Stomach (tissue), 9 donors: Measurements from ENCODE around the gene AKAP12. TPM values are rescaled to one million over a fixed set of nuclear protein-coding genes. Genes with fewer than 3 reads are reported as not detected.
A peak's percentile ranks its signal among the peaks of the same experiment; 100 is the strongest.

ENCODE experiments used
- DNase-seq, 2 donors: peaks; one replicate each; pipeline versions ENCODE4 v3.0.0 to v3.0.0-alpha.2; 2013 to 2019
- H3K27ac ChIP-seq, 5 donors: fragments of 200-600 bp in 4 of 5; sonication (generic) in 4 of 5; one replicate each; pipeline ENCODE4 v1.5.1; 2013 to 2019; ENCODE audit warnings: mild to moderate bottlenecking in 1 of 5, moderate library complexity in 1 of 5
- H3K27me3 ChIP-seq, 3 donors: fragments of 200-600 bp; sonication (generic); one replicate each; pipeline ENCODE4 v1.5.1; 2017 to 2019; ENCODE audit warnings: mixed run types in 1 of 3
- H3K36me3 ChIP-seq, 4 donors: fragments of 200-600 bp; sonication (generic); 1 replicate in 3 of 4; 2 replicates in 1 of 4; pipeline ENCODE4 v1.5.1; 2016 to 2019
- H3K4me1 ChIP-seq, 4 donors: fragments of 200-600 bp; sonication (generic); one replicate each; pipeline ENCODE4 v1.5.1; 2016 to 2019
- H3K4me3 ChIP-seq, 4 donors: fragments of 200-600 bp; sonication (generic) in 3 of 4; one replicate each; pipeline ENCODE4 v1.5.1; 2016 to 2019; ENCODE audit warnings: mild to moderate bottlenecking in 1 of 4
- H3K9me3 ChIP-seq, 4 donors: fragments of 200-600 bp; sonication (generic); one replicate each; pipeline ENCODE4 v1.5.1; 2016 to 2019
- EP300 ChIP-seq: sonication (generic); formaldehyde crosslinking; IDR thresholded peaks from one replicate; pipeline ENCODE4 v1.6.1; 2017; ENCODE audit warnings: antibody characterized with exemption
- POLR2A ChIP-seq, 4 donors: fragments of 450-650 bp; IDR thresholded peaks; one replicate each; pipeline ENCODE4 v1.6.1; 2016; ENCODE audit warnings: antibody characterized with exemption in 4 of 4, control low read depth in 2 of 4, mild to moderate bottlenecking in 1 of 4, moderate library complexity in 1 of 4
- POLR2AphosphoS5 ChIP-seq, 3 donors: sonication (generic); formaldehyde crosslinking; IDR thresholded peaks; one replicate each; pipeline ENCODE4 v1.6.1; 2016; ENCODE audit warnings: antibody characterized with exemption in 3 of 3
- WGBS, 5 donors: extraction: QIAGEN DNeasy Blood & Tissue Kit in 3 of 5; methylation state at CpG; one replicate each; pipeline versions ENCODE4 v1.1.5 to v1.1.7; 2013 to 2018; 5-methylcytosine and 5-hydroxymethylcytosine counted together
- intact Hi-C: fragments of 100-400 bp; cut with DNase I; formaldehyde crosslinking; loops from one replicate; pipeline ENCODE4 v1.15.1; 2023; ENCODE audit warnings: low total_unique reads
- polyA plus RNA-seq, 3 donors: library from polyadenylated mRNA; stranded (reverse); fragments of 200-250 nt; gene quantifications; one replicate each; pipeline ENCODE4 v1.2.3, GENCODE V29; 2013
- total RNA-seq, 5 donors: library from RNA; depleted of rRNA; stranded (reverse); fragments of >200 nt; gene quantifications; one replicate each; pipeline versions ENCODE4 v1.1.0 to v1.2.3, GENCODE V29; 2014 to 2016
- TF ChIP-seq, protein P1 (sequence below), 7 experiments: fragments of 450-650 bp in 4 of 7; fragments of 200-600 bp in 3 of 7; sonication (generic) in 3 of 7; IDR thresholded peaks; one replicate each; pipeline ENCODE4 v1.5.1; 2016 to 2019; ENCODE audit warnings: antibody characterized with exemption in 7 of 7, control low read depth in 2 of 7, mild to moderate bottlenecking in 1 of 7
- donor health status: healthy with polysubstance abuse.
- donor health status: Bipolar disorder and iron deficiency.
- donor health status: healthy.

AKAP12 gene
- total and polyA plus RNA-seq, 8 donors = 4.2 to 110 (median 35.0) TPM

DNA sequence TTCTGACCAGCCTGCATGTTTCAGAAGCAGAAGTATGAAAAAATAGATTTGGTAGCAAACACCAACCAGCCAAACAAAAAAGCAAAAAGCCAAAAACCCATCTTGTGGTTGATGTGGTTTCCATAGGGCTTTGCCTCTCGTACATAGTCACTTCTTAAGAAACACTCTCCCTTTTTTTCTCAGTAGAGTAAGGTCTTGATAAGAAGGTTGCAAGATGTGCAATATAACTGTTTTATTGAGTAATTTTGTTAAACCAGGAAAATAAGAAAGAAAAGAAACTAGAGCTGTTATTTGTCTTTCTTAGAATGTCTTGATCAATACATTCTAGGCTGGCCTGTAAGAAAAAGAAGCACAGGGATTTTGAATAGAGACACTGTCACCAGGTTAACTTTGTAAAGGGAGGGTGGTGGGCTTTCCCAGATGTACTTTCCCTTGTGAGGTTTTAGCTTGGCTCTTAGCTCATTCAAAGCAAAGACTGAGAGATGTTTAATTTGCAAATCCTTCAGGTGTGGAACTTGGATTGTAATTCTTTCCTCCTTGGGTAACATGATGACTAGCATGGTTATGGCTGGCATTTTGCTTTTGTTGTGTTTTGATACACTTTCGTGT lies 49.7 kb downstream of the AKAP12 start:
- H3K36me3 ChIP-seq = no peaks in the 10 kb centered on the region
- DNase-seq = no peak
- H3K4me3 ChIP-seq = no peak overlapping the region
- WGBS, 5 donors = 75 to 91% (median 86%) methylated on average over 2 of the region's 2 CpGs
- H3K27me3 ChIP-seq = peaks cover 0 to 5% (median 0%) of the 10 kb centered on the region in 3 donors
- H3K4me1 ChIP-seq = peaks cover 0 to 57% (median 28%) of the 10 kb centered on the region in 4 donors
- no peaks in the 10 kb centered on the region for H3K9me3 ChIP-seq
- intact Hi-C loops = no loop called here
- TF ChIP-seq, protein P1, sequence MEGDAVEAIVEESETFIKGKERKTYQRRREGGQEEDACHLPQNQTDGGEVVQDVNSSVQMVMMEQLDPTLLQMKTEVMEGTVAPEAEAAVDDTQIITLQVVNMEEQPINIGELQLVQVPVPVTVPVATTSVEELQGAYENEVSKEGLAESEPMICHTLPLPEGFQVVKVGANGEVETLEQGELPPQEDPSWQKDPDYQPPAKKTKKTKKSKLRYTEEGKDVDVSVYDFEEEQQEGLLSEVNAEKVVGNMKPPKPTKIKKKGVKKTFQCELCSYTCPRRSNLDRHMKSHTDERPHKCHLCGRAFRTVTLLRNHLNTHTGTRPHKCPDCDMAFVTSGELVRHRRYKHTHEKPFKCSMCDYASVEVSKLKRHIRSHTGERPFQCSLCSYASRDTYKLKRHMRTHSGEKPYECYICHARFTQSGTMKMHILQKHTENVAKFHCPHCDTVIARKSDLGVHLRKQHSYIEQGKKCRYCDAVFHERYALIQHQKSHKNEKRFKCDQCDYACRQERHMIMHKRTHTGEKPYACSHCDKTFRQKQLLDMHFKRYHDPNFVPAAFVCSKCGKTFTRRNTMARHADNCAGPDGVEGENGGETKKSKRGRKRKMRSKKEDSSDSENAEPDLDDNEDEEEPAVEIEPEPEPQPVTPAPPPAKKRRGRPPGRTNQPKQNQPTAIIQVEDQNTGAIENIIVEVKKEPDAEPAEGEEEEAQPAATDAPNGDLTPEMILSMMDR (IDR thresholded peaks at IDR 0.05) = no peak
- TF ChIP-seq POLR2A (IDR thresholded peaks at IDR 0.05) = no peak
- TF ChIP-seq EP300 = no peak
- TF ChIP-seq POLR2AphosphoS5 (IDR thresholded peaks at IDR 0.05) = no peak
- peak overlapping the region in 2 of 5 donors; percentile 63 to 91 for H3K27ac ChIP-seq

DNA sequence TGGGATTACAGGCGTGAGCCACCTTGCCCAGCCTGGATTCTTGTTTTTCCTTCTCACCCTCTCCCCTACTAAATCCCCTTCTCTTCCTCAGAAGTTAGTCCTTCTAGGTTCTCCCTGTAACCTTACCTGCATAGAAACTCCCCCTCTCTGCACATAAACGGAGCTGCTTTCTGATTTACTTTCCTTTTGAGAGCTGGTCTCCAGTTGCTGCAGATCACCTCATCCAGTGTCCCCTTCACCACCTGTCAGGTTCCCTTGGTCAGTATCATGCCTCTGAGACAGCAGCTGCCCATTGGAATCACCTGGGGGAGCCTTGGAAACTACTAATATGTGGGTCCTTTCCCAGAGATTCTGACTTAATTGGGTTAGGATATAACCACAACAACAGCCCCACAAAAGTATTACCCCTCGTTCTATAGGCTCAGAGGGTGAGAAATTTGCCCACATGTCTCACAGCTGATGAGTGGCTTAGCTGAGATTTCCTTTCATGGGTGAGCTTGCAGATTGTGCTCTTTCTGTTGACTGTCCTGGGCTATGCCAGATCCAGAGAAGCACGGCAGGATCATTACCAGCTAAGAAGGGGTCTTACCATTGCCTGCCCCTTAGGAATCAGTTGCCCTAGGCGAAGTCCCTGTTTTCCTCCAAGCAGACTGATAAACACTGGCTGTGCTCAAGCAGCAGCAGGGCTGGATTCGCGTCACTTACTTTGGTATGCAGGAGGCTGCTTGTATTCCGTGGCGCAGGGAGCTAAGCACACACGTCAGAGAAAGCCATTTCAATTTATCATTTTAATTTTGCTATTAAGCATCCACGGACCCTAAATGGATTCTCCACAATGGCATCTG lies 51.3 kb downstream of the AKAP12 start:
- 40 to 48% (median 45%) methylated on average over 11 of the region's 11 CpGs for WGBS, 5 donors
- DNase-seq = peak in 1 of 2 donors; percentile 90
- H3K4me3 ChIP-seq = no peak overlapping the region
- intact Hi-C loops = no loop called here
- peaks cover 0 to 41% (median 23%) of the 10 kb centered on the region in 4 donors for H3K4me1 ChIP-seq
- H3K27me3 ChIP-seq = peaks cover 0 to 5% (median 0%) of the 10 kb centered on the region in 3 donors
- peak overlapping the region in 4 of 5 donors; percentile 63 to 91 (median 80) for H3K27ac ChIP-seq
- H3K36me3 ChIP-seq = no peaks in the 10 kb centered on the region
- H3K9me3 ChIP-seq = no peaks in the 10 kb centered on the region
- peak in 2 of 3 donors; percentile 55 to 98 for TF ChIP-seq POLR2AphosphoS5 (IDR thresholded peaks at IDR 0.05)
- TF ChIP-seq POLR2A (IDR thresholded peaks at IDR 0.05) = no peak
- TF ChIP-seq, protein P1 (IDR thresholded peaks at IDR 0.05) = no peak
- TF ChIP-seq EP300 = peak; percentile 98

DNA sequence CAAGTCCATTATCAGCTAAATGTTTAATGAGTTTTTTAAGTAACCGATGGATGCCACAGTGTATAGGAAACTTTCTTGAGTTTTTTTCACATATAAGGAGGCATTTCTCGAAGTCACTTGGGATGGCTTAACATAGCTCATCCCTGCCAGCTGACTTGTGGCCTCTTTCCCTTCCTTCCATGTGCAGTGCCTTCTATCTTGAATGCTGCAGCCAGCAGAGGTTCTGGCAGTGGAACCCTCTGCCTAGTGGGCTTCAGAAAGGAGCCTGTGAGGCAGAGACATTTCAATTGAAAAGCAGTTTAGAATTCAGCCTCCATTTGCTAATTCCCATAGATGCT lies 51.9 kb downstream of the AKAP12 start:
- Histone ChIP-seq H3K36me3 (no peaks in the 10 kb centered on the region), H3K9me3 (no peaks in the 10 kb centered on the region), H3K27ac (peak overlapping the region in 4 of 5 donors; percentile 63 to 91 (median 80)), H3K27me3 (peaks cover 0 to 5% (median 0%) of the 10 kb centered on the region in 3 donors), H3K4me3 (no peak overlapping the region), H3K4me1 (peaks cover 0 to 36% (median 22%) of the 10 kb centered on the region in 4 donors)
- TF ChIP-seq EP300 = no peak
- TF ChIP-seq POLR2A (IDR thresholded peaks at IDR 0.05) = no peak
- TF ChIP-seq POLR2AphosphoS5 (IDR thresholded peaks at IDR 0.05) = no peak
- TF ChIP-seq, protein P1 (IDR thresholded peaks at IDR 0.05) = no peak
- intact Hi-C loops = no loop called here
- 31 to 64% (median 55%) methylated on average over 2 of the region's 2 CpGs for WGBS, 5 donors
- DNase-seq = no peak

DNA sequence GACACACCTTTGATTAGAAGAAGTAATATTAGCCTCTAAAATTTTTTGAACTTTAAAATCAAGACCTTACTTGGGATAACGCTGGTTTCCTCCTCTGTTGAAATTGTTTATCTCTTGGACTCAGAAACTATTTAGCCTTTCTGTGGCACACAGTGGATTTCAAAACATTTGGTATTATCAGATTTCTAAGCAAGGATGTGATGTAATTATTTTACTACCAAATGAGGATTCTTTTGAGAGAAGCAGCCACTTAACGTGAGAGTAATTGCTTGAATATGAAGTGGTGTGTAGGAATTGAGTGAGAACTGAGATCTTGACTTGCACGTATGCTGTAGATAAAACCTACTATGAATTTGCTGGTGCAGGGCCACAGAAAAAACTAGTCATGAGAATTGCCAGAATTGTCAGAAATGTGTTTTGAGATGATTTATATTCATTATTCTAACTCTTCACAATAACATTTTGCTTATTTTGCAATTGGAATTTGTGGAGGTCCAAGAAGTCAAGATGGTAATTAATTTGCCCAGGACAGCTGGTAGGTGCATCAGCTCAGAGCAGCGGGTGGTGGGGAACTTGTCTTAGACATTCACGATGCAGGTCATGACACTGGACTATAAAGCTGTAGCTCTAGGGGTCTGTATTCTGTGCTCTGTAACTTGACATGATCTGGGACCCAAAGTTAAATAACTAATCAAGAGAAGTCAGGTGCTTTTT lies 53.4 kb downstream of the AKAP12 start:
- TF ChIP-seq POLR2A (IDR thresholded peaks at IDR 0.05) (no peak), EP300 (no peak), POLR2AphosphoS5 (IDR thresholded peaks at IDR 0.05) (peak in 2 of 3 donors; percentile 14 to 64)
- TF ChIP-seq, protein P1 (IDR thresholded peaks at IDR 0.05) = no peak
- no peaks in the 10 kb centered on the region for H3K36me3 ChIP-seq
- peak overlapping the region in 4 of 5 donors; percentile 63 to 91 (median 80) for H3K27ac ChIP-seq
- intact Hi-C loops = no loop called here
- H3K27me3 ChIP-seq = peaks cover 0 to 5% (median 0%) of the 10 kb centered on the region in 3 donors
- no peak for DNase-seq
- no peak overlapping the region for H3K4me3 ChIP-seq
- peaks cover 0 to 40% (median 23%) of the 10 kb centered on the region in 4 donors for H3K4me1 ChIP-seq
- no peaks in the 10 kb centered on the region for H3K9me3 ChIP-seq
- WGBS, 5 donors = 59 to 72% (median 66%) methylated on average over 5 of the region's 5 CpGs
